Colonic mucosa (tissue), 4 donors: Measurements from ENCODE around the gene ZNF502. TPM values are rescaled to one million over a fixed set of nuclear protein-coding genes. Genes with fewer than 3 reads are reported as not detected.

Experiments
- DNase-seq: peaks from one replicate; pipeline ENCODE4 v3.0.0-alpha.2; 2020
- H3K27ac ChIP-seq: fragments of 200-600 bp; one replicate; pipeline ENCODE4 v1.8.0; 2021
- H3K27me3 ChIP-seq: fragments of 200-600 bp; one replicate; pipeline ENCODE4 v1.8.0; 2021
- H3K36me3 ChIP-seq: fragments of 200-600 bp; one replicate; pipeline ENCODE4 v1.8.0; 2021
- H3K4me1 ChIP-seq: fragments of 200-600 bp; one replicate; pipeline ENCODE4 v1.8.0; 2021; ENCODE audit warnings: mild to moderate bottlenecking
- H3K4me3 ChIP-seq: fragments of 200-600 bp; one replicate; pipeline ENCODE4 v1.8.0; 2021
- H3K9ac ChIP-seq, 2 donors: one replicate each; pipeline ENCODE4 v1.7.0; 2013; ENCODE audit warnings: control low read depth in 2 of 2, low read depth in 2 of 2, low read length in 2 of 2
- H3K9me3 ChIP-seq: fragments of 200-600 bp; one replicate; pipeline ENCODE4 v1.8.0; 2021
- intact Hi-C: fragments of 100-400 bp; cut with DNase I; formaldehyde crosslinking; loops from one replicate; pipeline ENCODE4 v1.14.1; 2022
- total RNA-seq, 2 donors: library from RNA; stranded (reverse); fragmentation: NEBNext Ultra II Directional in 1 of 2; extraction: Animal tissue kit (Norgen Biotek cat#: 25700) in 1 of 2; gene quantifications; one replicate each; pipeline ENCODE4 v1.2.1, GENCODE V29; 2021
- TF ChIP-seq, protein P1 (sequence below): fragments of 200-600 bp; IDR thresholded peaks from one replicate; pipeline ENCODE4 v1.8.0; 2022; ENCODE audit warnings: antibody characterized with exemption, mild to moderate bottlenecking
- donor health status: healthy.
- donor health status: DM: no; HTN: no; CAD: no.
- donor health status: DM: no; HTN: no; CAD: no.

Gene ZNF502
- total RNA-seq, 2 donors from 2014 or later = 3.3 to 3.5 TPM

GRCh38 chr3:44721231-44722102 lies 9.0 kb downstream of the ZNF502 start:
- H3K9me3 ChIP-seq = peaks cover 9% of the 10 kb centered on the region
- no peaks in the 10 kb centered on the region for H3K27me3 ChIP-seq
- no peaks in the 10 kb centered on the region for H3K4me1 ChIP-seq
- H3K9ac ChIP-seq = no peak overlapping the region
- no peak overlapping the region for H3K4me3 ChIP-seq
- TF ChIP-seq, protein P1, sequence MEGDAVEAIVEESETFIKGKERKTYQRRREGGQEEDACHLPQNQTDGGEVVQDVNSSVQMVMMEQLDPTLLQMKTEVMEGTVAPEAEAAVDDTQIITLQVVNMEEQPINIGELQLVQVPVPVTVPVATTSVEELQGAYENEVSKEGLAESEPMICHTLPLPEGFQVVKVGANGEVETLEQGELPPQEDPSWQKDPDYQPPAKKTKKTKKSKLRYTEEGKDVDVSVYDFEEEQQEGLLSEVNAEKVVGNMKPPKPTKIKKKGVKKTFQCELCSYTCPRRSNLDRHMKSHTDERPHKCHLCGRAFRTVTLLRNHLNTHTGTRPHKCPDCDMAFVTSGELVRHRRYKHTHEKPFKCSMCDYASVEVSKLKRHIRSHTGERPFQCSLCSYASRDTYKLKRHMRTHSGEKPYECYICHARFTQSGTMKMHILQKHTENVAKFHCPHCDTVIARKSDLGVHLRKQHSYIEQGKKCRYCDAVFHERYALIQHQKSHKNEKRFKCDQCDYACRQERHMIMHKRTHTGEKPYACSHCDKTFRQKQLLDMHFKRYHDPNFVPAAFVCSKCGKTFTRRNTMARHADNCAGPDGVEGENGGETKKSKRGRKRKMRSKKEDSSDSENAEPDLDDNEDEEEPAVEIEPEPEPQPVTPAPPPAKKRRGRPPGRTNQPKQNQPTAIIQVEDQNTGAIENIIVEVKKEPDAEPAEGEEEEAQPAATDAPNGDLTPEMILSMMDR = no peak
- intact Hi-C loops = no loop called here
- peaks cover 7% of the 10 kb centered on the region for H3K36me3 ChIP-seq
- no peak overlapping the region for H3K27ac ChIP-seq
- DNase-seq = no peak

DNA sequence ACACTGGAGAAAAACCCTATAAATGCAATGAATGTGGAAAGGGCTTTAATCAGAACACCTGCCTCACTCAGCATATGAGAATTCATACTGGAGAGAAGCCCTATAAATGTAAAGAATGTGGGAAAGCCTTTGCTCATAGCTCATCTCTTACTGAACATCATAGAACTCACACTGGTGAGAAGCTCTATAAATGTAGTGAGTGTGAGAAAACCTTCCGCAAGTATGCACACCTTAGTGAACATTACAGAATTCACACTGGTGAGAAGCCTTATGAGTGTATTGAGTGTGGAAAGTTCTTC lies 9.6 kb downstream of the ZNF502 start:
- Histone ChIP-seq H3K4me3 (no peak overlapping the region), H3K9me3 (peaks cover 9% of the 10 kb centered on the region), H3K27me3 (no peaks in the 10 kb centered on the region), H3K4me1 (no peaks in the 10 kb centered on the region), H3K27ac (no peak overlapping the region), H3K9ac (no peak overlapping the region), H3K36me3 (peaks cover 7% of the 10 kb centered on the region)
- TF ChIP-seq, protein P1 = no peak
- DNase-seq = no peak
- intact Hi-C loops = no loop called here

GRCh38 chr3:44729384-44729910 lies 17.0 kb downstream of the ZNF502 start, which contains the start of gene ZNF501:
ZNF501 (plus strand) TSS chr3:44729635; CDS start chr3:44734422, 4,787 bp downstream.
- peaks cover 4% of the 10 kb centered on the region for H3K36me3 ChIP-seq
- intact Hi-C loops = loop anchor here (2.0 kb wide), 1 partner anchor 17 kb away; the partner anchor contains the start of gene ZNF502
- H3K4me3 ChIP-seq = peak within 1 kb of the TSS; percentile 80
- H3K9ac ChIP-seq = peak within 1 kb of the TSS; percentile 62 to 76
- H3K27me3 ChIP-seq = no peaks in the 10 kb centered on the region
- peak within 1 kb of the TSS; percentile 37 for H3K27ac ChIP-seq
- H3K9me3 ChIP-seq = peaks cover 10% of the 10 kb centered on the region
- TF ChIP-seq, protein P1 = no peak
- peak; percentile 98 for DNase-seq
- H3K4me1 ChIP-seq = no peaks in the 10 kb centered on the region

DNA sequence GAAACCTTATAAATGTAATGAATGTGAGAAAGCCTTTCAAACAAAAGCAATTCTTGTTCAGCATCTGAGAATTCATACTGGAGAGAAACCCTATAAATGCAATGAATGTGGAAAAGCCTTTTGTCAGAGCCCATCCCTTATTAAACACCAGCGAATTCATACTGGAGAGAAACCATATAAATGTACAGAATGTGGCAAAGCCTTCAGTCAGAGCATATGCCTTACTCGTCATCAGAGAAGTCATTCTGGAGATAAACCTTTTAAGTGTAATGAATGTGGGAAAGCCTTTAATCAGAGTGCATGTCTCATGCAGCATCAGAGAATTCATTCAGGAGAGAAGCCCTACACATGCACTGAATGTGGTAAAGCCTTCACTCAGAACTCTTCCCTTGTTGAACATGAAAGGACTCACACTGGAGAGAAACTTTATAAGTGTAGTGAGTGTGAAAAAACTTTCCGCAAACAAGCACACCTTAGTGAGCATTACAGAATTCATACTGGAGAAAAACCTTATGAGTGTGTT lies 22.2 kb downstream of the ZNF502 start:
- Histone ChIP-seq H3K27me3 (no peaks in the 10 kb centered on the region), H3K36me3 (peaks cover 4% of the 10 kb centered on the region), H3K4me1 (no peaks in the 10 kb centered on the region), H3K27ac (no peak overlapping the region), H3K9ac (no peak overlapping the region), H3K4me3 (no peak overlapping the region), H3K9me3 (peaks cover 23% of the 10 kb centered on the region)
- intact Hi-C loops = no loop called here
- TF ChIP-seq, protein P1 = no peak
- DNase-seq = no peak

GRCh38 chr3:44761101-44761423 lies 48.6 kb downstream of the ZNF502 start:
- Histone ChIP-seq H3K27me3 (no peaks in the 10 kb centered on the region), H3K27ac (no peak overlapping the region), H3K9ac (peak overlapping the region; percentile 85), H3K4me3 (peak overlapping the region; percentile 72), H3K9me3 (no peaks in the 10 kb centered on the region), H3K36me3 (no peaks in the 10 kb centered on the region), H3K4me1 (no peaks in the 10 kb centered on the region)
- TF ChIP-seq, protein P1 = no peak
- intact Hi-C loops = no loop called here
- DNase-seq = no peak
